Activated naive CD4-positive, alpha-beta T cell treated with anti-CD3 and anti-CD28 coated beads, Interleukin-2, amount 10 ng/mL, durations not matched to agents 7 days and 5 days (primary cell): ENCODE data around the gene CDK5RAP3.
A peak's percentile ranks its signal among the peaks of the same experiment; 100 is the strongest.
"Not testable (repeated sequence)": the region's sequence is repeated elsewhere in the genome, so short reads cannot be mapped to it uniquely, and the experiment has no call there.

Source experiments
- CTCF ChIA-PET: fragments of 350-600 bp; sonication (Branson Sonifier 250); formaldehyde crosslinking; loops from one replicate; lab custom pipeline; 2021; ENCODE audit warnings: antibody characterized with exemption; lab: Charles Lee
- DNase-seq: peaks from one replicate; pipeline ENCODE4 v3.0.0-alpha.2; 2020
- H3K27ac Mint-ChIP-seq: one replicate; pipeline ENCODE4 v1.8.0; 2021; ENCODE audit warnings: mild to moderate bottlenecking, moderate library complexity, mixed read lengths
- H3K27me3 Mint-ChIP-seq: one replicate; pipeline ENCODE4 v1.8.0; 2021; ENCODE audit warnings: mild to moderate bottlenecking, mixed read lengths
- H3K36me3 Mint-ChIP-seq: one replicate; pipeline ENCODE4 v1.8.0; 2021; ENCODE audit warnings: mixed read lengths
- H3K4me1 Mint-ChIP-seq: one replicate; pipeline ENCODE4 v1.8.0; 2021; ENCODE audit warnings: mixed read lengths
- H3K4me3 Mint-ChIP-seq: one replicate; pipeline ENCODE4 v1.8.0; 2021; ENCODE audit warnings: mild to moderate bottlenecking, moderate library complexity, mixed read lengths
- H3K9me3 Mint-ChIP-seq: one replicate; pipeline ENCODE4 v1.8.0; 2021; ENCODE audit warnings: mixed read lengths

CDK5RAP3 gene

GRCh38 chr17:47973541-47973940 is 2.6 kb downstream of the CDK5RAP3 start:
- Mint-ChIP-seq H3K9me3 (no peaks in the 10 kb centered on the region), H3K27ac (no peak overlapping the region), H3K36me3 (peaks cover 31% of the 10 kb centered on the region), H3K27me3 (peaks cover 3% of the 10 kb centered on the region), H3K4me1 (peaks cover 30% of the 10 kb centered on the region), H3K4me3 (no peak overlapping the region)
- DNase-seq = no peak
- CTCF ChIA-PET = interaction anchor here (1.1 to 10.5 kb wide), 3 partner anchors 12 to 44 kb away, joined by 4 to 151 read pairs (median 10); no protein-coding TSS in a partner anchor

GRCh38 chr17:47975189-47975822 is 4.4 kb downstream of the CDK5RAP3 start:
- H3K36me3 Mint-ChIP-seq = peaks cover 46% of the 10 kb centered on the region
- CTCF ChIA-PET = interaction anchor here (0.6 to 2.0 kb wide), 4 partner anchors 27 to 137 kb away, joined by 3 to 7 read pairs (median 4); partner anchors contain the start of gene SCRN2
- H3K4me3 Mint-ChIP-seq = no peak overlapping the region
- no peak for DNase-seq
- H3K9me3 Mint-ChIP-seq = no peaks in the 10 kb centered on the region
- peak overlapping the region; percentile 71 for H3K27ac Mint-ChIP-seq
- no peaks in the 10 kb centered on the region for H3K27me3 Mint-ChIP-seq
- H3K4me1 Mint-ChIP-seq = peaks cover 23% of the 10 kb centered on the region

GRCh38 chr17:47975823-47976205 is 4.9 kb downstream of the CDK5RAP3 start:
- peaks cover 50% of the 10 kb centered on the region for H3K36me3 Mint-ChIP-seq
- no peak overlapping the region for H3K4me3 Mint-ChIP-seq
- H3K27me3 Mint-ChIP-seq = no peaks in the 10 kb centered on the region
- H3K4me1 Mint-ChIP-seq = peaks cover 21% of the 10 kb centered on the region
- H3K27ac Mint-ChIP-seq = peak overlapping the region; percentile 71
- no peaks in the 10 kb centered on the region for H3K9me3 Mint-ChIP-seq
- no peak for DNase-seq
- CTCF ChIA-PET = interaction anchor here (0.6 to 2.0 kb wide), 7 partner anchors 27 to 137 kb away, joined by 3 to 7 read pairs (median 5); partner anchors contain the start of gene SCRN2

GRCh38 chr17:47978324-47978723 is 7.4 kb downstream of the CDK5RAP3 start:
- peaks cover 54% of the 10 kb centered on the region for H3K36me3 Mint-ChIP-seq
- no peaks in the 10 kb centered on the region for H3K27me3 Mint-ChIP-seq
- no peak overlapping the region for H3K4me3 Mint-ChIP-seq
- CTCF ChIA-PET = interaction anchor here (0.8 to 5.9 kb wide), 16 partner anchors 8 to 137 kb away, joined by 3 to 110 read pairs (median 6); partner anchors contain the start of genes CDK5RAP3, PNPO and SCRN2
- peak; percentile 69 for DNase-seq
- peaks cover 9% of the 10 kb centered on the region for H3K4me1 Mint-ChIP-seq
- H3K27ac Mint-ChIP-seq = no peak overlapping the region
- H3K9me3 Mint-ChIP-seq = no peaks in the 10 kb centered on the region

GRCh38 chr17:47980541-47980940 is 9.6 kb downstream of the CDK5RAP3 start:
- Mint-ChIP-seq H3K36me3 (peaks cover 50% of the 10 kb centered on the region), H3K27ac (peak overlapping the region; percentile 42), H3K4me1 (peaks cover 6% of the 10 kb centered on the region), H3K27me3 (no peaks in the 10 kb centered on the region), H3K4me3 (no peak overlapping the region), H3K9me3 (no peaks in the 10 kb centered on the region)
- DNase-seq = no peak
- CTCF ChIA-PET = interaction anchor here (3.2 to 5.9 kb wide), 2 partner anchors 10 to 34 kb away, joined by 14 to 110 read pairs; partner anchors contain the start of gene CDK5RAP3

- CTCF ChIA-PET = interaction anchor here (1.3 to 5.9 kb wide), 3 partner anchors 11 to 33 kb away, joined by 3 to 110 read pairs (median 14); partner anchors contain the start of gene CDK5RAP3
- Mint-ChIP-seq H3K27ac (no peak overlapping the region), H3K27me3 (no peaks in the 10 kb centered on the region), H3K9me3 (no peaks in the 10 kb centered on the region), H3K36me3 (peaks cover 48% of the 10 kb centered on the region), H3K4me1 (peaks cover 6% of the 10 kb centered on the region), H3K4me3 (no peak overlapping the region)
- no peak for DNase-seq
These were observed 10.5 kb downstream of the CDK5RAP3 start for GRCh38 chr17:47981462-47981861.

- Mint-ChIP-seq H3K4me1 (peaks cover 6% of the 10 kb centered on the region), H3K27me3 (no peaks in the 10 kb centered on the region), H3K27ac (no peak overlapping the region), H3K36me3 (peaks cover 42% of the 10 kb centered on the region), H3K4me3 (no peak overlapping the region), H3K9me3 (no peaks in the 10 kb centered on the region)
- CTCF ChIA-PET = interaction anchor here (1.3 to 5.9 kb wide), 4 partner anchors 12 to 93 kb away, joined by 3 to 110 read pairs (median 4); partner anchors contain the start of gene CDK5RAP3
- no peak for DNase-seq
These were observed 11.2 kb downstream of the CDK5RAP3 start for GRCh38 chr17:47982091-47982617.

- H3K4me1 Mint-ChIP-seq = peaks cover 6% of the 10 kb centered on the region
- H3K36me3 Mint-ChIP-seq = peaks cover 38% of the 10 kb centered on the region
- CTCF ChIA-PET = interaction anchor here (0.6 to 5.9 kb wide), 6 partner anchors 12 to 760 kb away, joined by 3 to 110 read pairs (median 4); partner anchors contain the start of gene CDK5RAP3
- H3K4me3 Mint-ChIP-seq = no peak overlapping the region
- H3K27me3 Mint-ChIP-seq = no peaks in the 10 kb centered on the region
- no peaks in the 10 kb centered on the region for H3K9me3 Mint-ChIP-seq
- DNase-seq = no peak
- H3K27ac Mint-ChIP-seq = peak overlapping the region; percentile 65
These were observed 11.9 kb downstream of the CDK5RAP3 start for GRCh38 chr17:47982645-47983390.

- no peaks in the 10 kb centered on the region for H3K27me3 Mint-ChIP-seq
- CTCF ChIA-PET = interaction anchor here (0.6 to 5.9 kb wide), 4 partner anchors 13 to 91 kb away, joined by 3 to 110 read pairs (median 4); partner anchors contain the start of gene CDK5RAP3
- H3K4me3 Mint-ChIP-seq = no peak overlapping the region
- peaks cover 9% of the 10 kb centered on the region for H3K4me1 Mint-ChIP-seq
- peaks cover 34% of the 10 kb centered on the region for H3K36me3 Mint-ChIP-seq
- no peak for DNase-seq
- H3K27ac Mint-ChIP-seq = peak overlapping the region; percentile 26
- no peaks in the 10 kb centered on the region for H3K9me3 Mint-ChIP-seq
These were observed 12.7 kb downstream of the CDK5RAP3 start for GRCh38 chr17:47983492-47984223.

- Mint-ChIP-seq H3K27me3 (peaks cover 3% of the 10 kb centered on the region), H3K4me3 (no peak overlapping the region), H3K36me3 (peaks cover 16% of the 10 kb centered on the region), H3K27ac (no peak overlapping the region), H3K4me1 (peaks cover 17% of the 10 kb centered on the region), H3K9me3 (no peaks in the 10 kb centered on the region)
- CTCF ChIA-PET = interaction anchor here (1.0 to 1.9 kb wide), 2 partner anchors 8 to 32 kb away, joined by 4 to 6 read pairs; no protein-coding TSS in a partner anchor
- DNase-seq = no peak
These were observed 15.6 kb downstream of the CDK5RAP3 start for GRCh38 chr17:47986520-47986919.

GRCh38 chr17:47987240-47987835 is 16.4 kb downstream of the CDK5RAP3 start:
- Mint-ChIP-seq H3K27me3 (peaks cover 3% of the 10 kb centered on the region), H3K4me3 (no peak overlapping the region), H3K36me3 (peaks cover 14% of the 10 kb centered on the region), H3K9me3 (no peaks in the 10 kb centered on the region), H3K27ac (no peak overlapping the region), H3K4me1 (peaks cover 15% of the 10 kb centered on the region)
- DNase-seq = no peak
- CTCF ChIA-PET = interaction anchor here (1.0 to 1.9 kb wide), 2 partner anchors 8 to 31 kb away, joined by 4 to 6 read pairs; no protein-coding TSS in a partner anchor

GRCh38 chr17:47988445-47988844 is 17.5 kb downstream of the CDK5RAP3 start:
- H3K4me3 Mint-ChIP-seq, DNase-seq, H3K9me3 Mint-ChIP-seq, H3K27ac Mint-ChIP-seq: not testable (repeated sequence)
- CTCF ChIA-PET = interaction anchor here (1.2 to 1.9 kb wide), 2 partner anchors 10 to 11 kb away, joined by 3 to 6 read pairs; no protein-coding TSS in a partner anchor
- Mint-ChIP-seq H3K36me3 (peaks cover 10% of the 10 kb centered on the region), H3K4me1 (peaks cover 15% of the 10 kb centered on the region), H3K27me3 (peaks cover 10% of the 10 kb centered on the region)

GRCh38 chr17:47989159-47989558 is 18.2 kb downstream of the CDK5RAP3 start:
- no peak for DNase-seq
- peaks cover 14% of the 10 kb centered on the region for H3K27me3 Mint-ChIP-seq
- no peak overlapping the region for H3K27ac Mint-ChIP-seq
- peaks cover 5% of the 10 kb centered on the region for H3K36me3 Mint-ChIP-seq
- H3K4me3 Mint-ChIP-seq = no peak overlapping the region
- peaks cover 15% of the 10 kb centered on the region for H3K4me1 Mint-ChIP-seq
- CTCF ChIA-PET = interaction anchor here (1.2 kb wide), 1 partner anchor 11 kb away, joined by 3 read pairs; no protein-coding TSS in a partner anchor
- H3K9me3 Mint-ChIP-seq = no peaks in the 10 kb centered on the region
